GM10847 (cell line): ENCODE data around the gene TTYH1.

Source experiments
- POLR2A ChIP-seq: IDR thresholded peaks from 2 replicates; pipeline ENCODE4 v1.6.1; 2011; ENCODE audit not compliant: insufficient read length; ENCODE audit errors: extremely low read depth

Gene TTYH1

GRCh38 chr19:54477650-54478049 is 62.4 kb downstream of the TTYH1 start:
- no peak for TF ChIP-seq POLR2A

- no peak for TF ChIP-seq POLR2A
These were observed 63.5 kb downstream of the TTYH1 start for GRCh38 chr19:54478677-54479266.

GRCh38 chr19:54480051-54480450 is 64.8 kb downstream of the TTYH1 start:
- TF ChIP-seq POLR2A = no peak

GRCh38 chr19:54481326-54481930 is 66.2 kb downstream of the TTYH1 start:
- no peak for TF ChIP-seq POLR2A

- no peak for TF ChIP-seq POLR2A
These were observed 67.6 kb downstream of the TTYH1 start for GRCh38 chr19:54482889-54483288.

GRCh38 chr19:54484451-54484850 is 69.2 kb downstream of the TTYH1 start:
- TF ChIP-seq POLR2A = no peak

- TF ChIP-seq POLR2A = no peak
These were observed 70.6 kb downstream of the TTYH1 start for GRCh38 chr19:54485851-54486250.
